Hepatocyte (in vitro differentiated cells): ENCODE data around the gene TBC1D22B. TPM values are rescaled to one million over a fixed set of nuclear protein-coding genes. Genes with fewer than 3 reads are reported as not detected.

Experiments used
- DNase-seq: peaks from one replicate; pipeline ENCODE4 v3.0.0-alpha.2; 2016; ENCODE audit warnings: low spot score
- H2AFZ ChIP-seq: fragments of 200-600 bp; sonication (generic); 2 replicates; pipeline ENCODE4 v1.6.0; 2016; ENCODE audit warnings: antibody characterized with exemption, mild to moderate bottlenecking
- H3K27ac ChIP-seq: fragments of 200-600 bp; sonication (generic); 2 replicates; pipeline ENCODE4 v1.5.1; 2016; ENCODE audit warnings: mild to moderate bottlenecking
- H3K27me3 ChIP-seq: fragments of 200-600 bp; sonication (generic); 2 replicates; pipeline ENCODE4 v1.6.1; 2016
- H3K36me3 ChIP-seq: fragments of 200-600 bp; sonication (generic); replicated peaks from 2 replicates; pipeline ENCODE4 v1.5.1; 2016; ENCODE audit warnings: low read depth; ENCODE audit not compliant: insufficient read depth
- H3K4me1 ChIP-seq: fragments of 200-600 bp; sonication (generic); 2 replicates; pipeline ENCODE4 v1.5.1; 2016; ENCODE audit warnings: mild to moderate bottlenecking, moderate library complexity; ENCODE audit not compliant: insufficient read depth
- H3K4me2 ChIP-seq: fragments of 200-600 bp; sonication (generic); 2 replicates; pipeline ENCODE4 v1.6.0; 2016
- H3K4me3 ChIP-seq: fragments of 200-600 bp; sonication (generic); 2 replicates; pipeline ENCODE4 v1.5.1; 2016; ENCODE audit warnings: mild to moderate bottlenecking
- H3K79me2 ChIP-seq: fragments of 200-600 bp; sonication (generic); 2 replicates; pipeline ENCODE4 v1.6.0; 2017; ENCODE audit warnings: mild to moderate bottlenecking
- H3K9me2 ChIP-seq: fragments of 200-600 bp; sonication (generic); replicated peaks from 2 replicates; pipeline ENCODE4 v1.6.0; 2017; ENCODE audit warnings: mild to moderate bottlenecking; ENCODE audit not compliant: insufficient read depth
- H3K9me3 ChIP-seq: fragments of 200-600 bp; sonication (generic); 2 replicates; pipeline ENCODE4 v1.5.1; 2016; ENCODE audit warnings: low read depth, mild to moderate bottlenecking
- H4K20me1 ChIP-seq: fragments of 200-600 bp; sonication (generic); 2 replicates; pipeline ENCODE4 v1.6.0; 2016; ENCODE audit warnings: mild to moderate bottlenecking; ENCODE audit not compliant: insufficient read depth, poor library complexity, severe bottlenecking
- EZH2 ChIP-seq: fragments of 200-600 bp; sonication (generic); IDR thresholded peaks from 2 replicates; pipeline ENCODE4 v1.6.1; 2016; ENCODE audit warnings: antibody characterized with exemption, mild to moderate bottlenecking, borderline replicate concordance
- EZH2phosphoT487 ChIP-seq: fragments of 200-600 bp; sonication (generic); IDR thresholded peaks from one replicate; pipeline ENCODE4 v1.6.1; 2018; ENCODE audit warnings: antibody characterized with exemption, mild to moderate bottlenecking, low read depth, moderate library complexity; ENCODE audit not compliant: unreplicated experiment, severe bottlenecking
- WGBS: methylation state at CpG from one replicate; pipeline ENCODE4 v1.1.6; 2016; ENCODE audit warnings: low lambda C conversion rate; ENCODE audit errors: missing lambda C conversion rate; 5-methylcytosine and 5-hydroxymethylcytosine counted together
- polyA plus RNA-seq: library from polyadenylated mRNA; unstranded; fragments of >200 nt; fragmentation: Nextera tagmentation; extraction: Ambion mirVana; gene quantifications from 2 replicates; pipeline ENCODE4 v1.2.1, GENCODE V29; 2016
- total RNA-seq: library from RNA; depleted of rRNA; stranded (reverse); fragments of >200 nt; gene quantifications from 2 replicates; pipeline ENCODE4 v1.2.3, GENCODE V29; 2014
- TF ChIP-seq, protein P1 (sequence below): fragments of 200-600 bp; sonication (generic); IDR thresholded peaks from 2 replicates; pipeline ENCODE4 v1.5.1; 2016; ENCODE audit warnings: antibody characterized with exemption, mild to moderate bottlenecking; ENCODE audit not compliant: poor library complexity

Gene TBC1D22B
- total and polyA plus RNA-seq, 2 experiments from 2014 or later: 5.2 to 8.2 TPM

DNA sequence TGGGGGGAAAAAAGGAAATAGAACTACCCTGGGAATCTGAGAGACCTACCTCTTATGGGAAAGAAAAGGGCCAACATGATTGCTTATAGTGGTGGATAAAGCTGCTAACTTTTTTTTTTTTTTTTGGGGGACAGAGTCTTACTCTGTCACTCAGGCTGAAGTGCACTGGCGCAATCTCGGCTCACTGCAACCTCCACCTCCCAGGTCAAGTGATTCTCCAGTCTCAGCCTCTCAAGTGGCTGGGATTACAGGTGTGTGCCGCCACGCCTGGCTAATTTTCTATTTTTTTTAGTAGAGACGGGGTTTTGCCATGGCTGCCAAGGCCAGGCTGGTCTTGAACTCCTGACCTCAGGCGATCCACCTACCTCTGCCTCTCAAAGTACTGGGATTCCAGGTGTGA, 39.5 kb upstream of the TBC1D22B start:
- 93% methylated on average over 6 of the region's 6 CpGs for WGBS
- H3K4me3 ChIP-seq: no peak overlapping the region
- no peak overlapping the region for H3K27ac ChIP-seq
- H3K79me2 ChIP-seq: no peaks in the 10 kb centered on the region
- H3K36me3 ChIP-seq: no peaks in the 10 kb centered on the region
- DNase-seq: no peak
- H3K4me2 ChIP-seq: no peak overlapping the region
- no peaks in the 10 kb centered on the region for H3K27me3 ChIP-seq
- no peak overlapping the region for H2AFZ ChIP-seq
- H3K9me2 ChIP-seq: no peaks in the 10 kb centered on the region
- H3K9me3 ChIP-seq: no peaks in the 10 kb centered on the region
- TF ChIP-seq EZH2phosphoT487 (no peak), EZH2 (no peak)
- TF ChIP-seq, protein P1, sequence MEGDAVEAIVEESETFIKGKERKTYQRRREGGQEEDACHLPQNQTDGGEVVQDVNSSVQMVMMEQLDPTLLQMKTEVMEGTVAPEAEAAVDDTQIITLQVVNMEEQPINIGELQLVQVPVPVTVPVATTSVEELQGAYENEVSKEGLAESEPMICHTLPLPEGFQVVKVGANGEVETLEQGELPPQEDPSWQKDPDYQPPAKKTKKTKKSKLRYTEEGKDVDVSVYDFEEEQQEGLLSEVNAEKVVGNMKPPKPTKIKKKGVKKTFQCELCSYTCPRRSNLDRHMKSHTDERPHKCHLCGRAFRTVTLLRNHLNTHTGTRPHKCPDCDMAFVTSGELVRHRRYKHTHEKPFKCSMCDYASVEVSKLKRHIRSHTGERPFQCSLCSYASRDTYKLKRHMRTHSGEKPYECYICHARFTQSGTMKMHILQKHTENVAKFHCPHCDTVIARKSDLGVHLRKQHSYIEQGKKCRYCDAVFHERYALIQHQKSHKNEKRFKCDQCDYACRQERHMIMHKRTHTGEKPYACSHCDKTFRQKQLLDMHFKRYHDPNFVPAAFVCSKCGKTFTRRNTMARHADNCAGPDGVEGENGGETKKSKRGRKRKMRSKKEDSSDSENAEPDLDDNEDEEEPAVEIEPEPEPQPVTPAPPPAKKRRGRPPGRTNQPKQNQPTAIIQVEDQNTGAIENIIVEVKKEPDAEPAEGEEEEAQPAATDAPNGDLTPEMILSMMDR: no peak
- no peaks in the 10 kb centered on the region for H4K20me1 ChIP-seq
- peaks cover 10% of the 10 kb centered on the region for H3K4me1 ChIP-seq

DNA sequence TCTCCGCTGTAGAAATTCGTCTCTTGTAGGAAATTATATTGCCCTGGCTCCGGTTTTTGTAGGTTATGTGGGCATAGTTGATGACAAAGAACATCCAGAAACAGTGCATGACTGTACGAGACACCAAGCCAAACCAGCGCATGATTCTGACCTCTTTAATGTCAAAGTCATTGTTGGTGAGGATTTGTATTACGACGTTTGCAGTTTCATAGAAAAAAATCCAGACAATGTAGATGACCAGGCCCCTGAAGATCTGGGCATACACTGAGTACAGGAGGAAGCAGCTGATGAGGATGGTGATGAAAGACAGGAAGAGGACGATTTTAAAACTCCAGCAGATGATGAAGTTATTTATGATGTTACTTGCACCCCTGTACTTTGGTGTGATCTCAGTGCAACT, 39.1 kb upstream of the TBC1D22B start:
- no peak overlapping the region for H3K27ac ChIP-seq
- H3K36me3 ChIP-seq: no peaks in the 10 kb centered on the region
- H3K4me2 ChIP-seq: no peak overlapping the region
- no peak for TF ChIP-seq EZH2phosphoT487
- TF ChIP-seq, protein P1: no peak
- no peak for TF ChIP-seq EZH2
- no peaks in the 10 kb centered on the region for H3K79me2 ChIP-seq
- H3K4me3 ChIP-seq: no peak overlapping the region
- peaks cover 10% of the 10 kb centered on the region for H3K4me1 ChIP-seq
- WGBS: 90% methylated on average over 8 of the region's 8 CpGs
- no peaks in the 10 kb centered on the region for H3K9me3 ChIP-seq
- H2AFZ ChIP-seq: no peak overlapping the region
- H4K20me1 ChIP-seq: no peaks in the 10 kb centered on the region
- no peaks in the 10 kb centered on the region for H3K9me2 ChIP-seq
- DNase-seq: no peak
- no peaks in the 10 kb centered on the region for H3K27me3 ChIP-seq

DNA sequence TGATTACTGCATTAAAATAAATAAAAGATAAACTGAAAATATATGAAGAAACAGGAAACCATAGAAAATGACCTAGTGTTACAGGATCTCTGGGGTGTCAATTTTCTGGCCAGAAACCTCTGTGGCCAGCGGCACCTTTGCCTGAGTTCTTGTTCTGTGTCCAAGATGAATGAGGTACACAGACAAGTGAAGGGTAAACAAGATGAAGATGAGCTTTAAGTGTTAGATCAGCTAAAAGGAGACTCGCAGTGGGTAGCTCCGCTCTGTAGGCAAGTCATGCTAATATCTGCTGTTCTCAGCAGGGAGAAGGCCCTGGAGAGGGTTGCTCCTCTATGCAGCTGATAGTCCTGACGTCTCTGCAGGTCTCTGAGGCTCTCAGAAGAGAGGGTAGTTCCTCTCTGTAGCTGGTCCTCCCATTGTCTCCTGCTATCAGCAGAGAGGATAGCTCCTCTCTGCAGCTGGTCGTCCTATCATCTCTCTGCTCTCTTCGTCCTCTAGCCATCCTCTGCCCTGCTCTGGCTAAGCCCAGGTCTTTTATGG, 35.9 kb upstream of the TBC1D22B start:
- H2AFZ ChIP-seq: peak overlapping the region; percentile 94
- no peaks in the 10 kb centered on the region for H3K27me3 ChIP-seq
- H3K27ac ChIP-seq: peak overlapping the region; percentile 77
- H3K9me3 ChIP-seq: no peaks in the 10 kb centered on the region
- WGBS: 34% methylated on average over 6 of the region's 6 CpGs
- no peak for DNase-seq
- H3K4me1 ChIP-seq: peaks cover 10% of the 10 kb centered on the region
- no peaks in the 10 kb centered on the region for H3K36me3 ChIP-seq
- H3K9me2 ChIP-seq: no peaks in the 10 kb centered on the region
- no peaks in the 10 kb centered on the region for H4K20me1 ChIP-seq
- peak overlapping the region; percentile 48 for H3K4me3 ChIP-seq
- H3K79me2 ChIP-seq: no peaks in the 10 kb centered on the region
- TF ChIP-seq EZH2 (no peak), EZH2phosphoT487 (no peak)
- TF ChIP-seq, protein P1: no peak
- H3K4me2 ChIP-seq: peak overlapping the region; percentile 77
